OCI-LY3 (cell line): ENCODE results near the gene TASL.
"Not testable (repeated sequence)": the region's sequence is repeated elsewhere in the genome, so short reads cannot be mapped to it uniquely, and the experiment has no call there.

Experiments used
- H2AFZ ChIP-seq: fragments of 200-600, 300-600 bp; shearing (Covaris generic); 2 replicates; pipeline ENCODE4 v1.6.0; 2014; ENCODE audit warnings: antibody characterized with exemption, low read depth, low read length
- H3K27ac ChIP-seq: fragments of 200-600, 300-600 bp; sonication (generic); 2 replicates; pipeline ENCODE4 v1.5.1; 2014; ENCODE audit warnings: mild to moderate bottlenecking, low read length, moderate library complexity, mixed read lengths
- H3K27me3 ChIP-seq: fragments of 200-600, 300-600 bp; sonication (generic); 2 replicates; pipeline ENCODE4 v1.6.1; 2014; ENCODE audit warnings: low read depth, low read length, mixed read lengths
- H3K36me3 ChIP-seq: fragments of 200-600, 300-600 bp; sonication (generic); replicated peaks from 2 replicates; pipeline ENCODE3; 2014; ENCODE audit warnings: low read depth, low read length, mixed read lengths
- H3K4me1 ChIP-seq: fragments of 300-600, 200-600 bp; sonication (generic); 2 replicates; pipeline ENCODE4 v1.6.1; 2014; ENCODE audit warnings: low read length, mixed read lengths
- H3K4me2 ChIP-seq: fragments of 200-600, 300-600 bp; sonication (generic); 2 replicates; pipeline ENCODE4 v1.6.1; 2014; ENCODE audit warnings: low read length, mixed read lengths
- H3K4me3 ChIP-seq: fragments of 300-600, 200-600 bp; sonication (generic); 2 replicates; pipeline ENCODE4 v1.5.1; 2014; ENCODE audit warnings: antibody characterized with exemption, mild to moderate bottlenecking, low read length, moderate library complexity
- H3K79me2 ChIP-seq: fragments of 300-600, 200-600 bp; shearing (Covaris generic); 2 replicates; pipeline ENCODE4 v1.6.1; 2014; ENCODE audit warnings: mild to moderate bottlenecking, low read length, mixed read lengths
- H3K9ac ChIP-seq: fragments of 300-600, 200-600 bp; shearing (Covaris generic); 2 replicates; pipeline ENCODE4 v1.6.0; 2014; ENCODE audit warnings: mild to moderate bottlenecking, low read length, moderate library complexity
- H3K9me3 ChIP-seq: fragments of 200-600, 300-600 bp; shearing (Covaris generic); 2 replicates; pipeline ENCODE4 v1.6.1; 2014; ENCODE audit warnings: low read length, mixed read lengths; ENCODE audit not compliant: insufficient read depth
- H4K20me1 ChIP-seq: fragments of 200-600, 300-600 bp; sonication (generic); 2 replicates; pipeline ENCODE4 v1.6.1; 2016; ENCODE audit warnings: low read length, mixed read lengths; ENCODE audit not compliant: insufficient read depth
- CTCF ChIP-seq: fragments of 200-600, 300-600 bp; sonication (generic); IDR thresholded peaks from 2 replicates; pipeline ENCODE4 v1.5.1; 2014; ENCODE audit warnings: antibody characterized with exemption, low read length, low read depth
- EZH2phosphoT487 ChIP-seq: fragments of 200-600 bp; shearing (Covaris generic); IDR thresholded peaks from 2 replicates; pipeline ENCODE4 v1.6.1; 2018; ENCODE audit warnings: antibody characterized with exemption, mixed run types, low read depth

The TASL gene

GRCh38 chrX:30612250-30612655, 34.7 kb upstream of the TASL start:
- H3K36me3 ChIP-seq, result no peaks in the 10 kb centered on the region
- no peaks in the 10 kb centered on the region for H4K20me1 ChIP-seq
- H3K27ac ChIP-seq, result no peak overlapping the region
- H3K4me3 ChIP-seq, result no peak overlapping the region
- no peak overlapping the region for H3K9ac ChIP-seq
- no peaks in the 10 kb centered on the region for H3K9me3 ChIP-seq
- no peaks in the 10 kb centered on the region for H3K27me3 ChIP-seq
- TF ChIP-seq CTCF (no peak), EZH2phosphoT487 (no peak)
- no peak overlapping the region for H2AFZ ChIP-seq
- H3K4me2 ChIP-seq, result no peak overlapping the region
- no peaks in the 10 kb centered on the region for H3K79me2 ChIP-seq
- H3K4me1 ChIP-seq, result 0 out of 2 replicates have a peak, but pooled peaks cover 2% of the 10 kb centered on the region

- Histone ChIP-seq H3K27ac (no peak overlapping the region), H3K4me3 (no peak overlapping the region), H3K9ac (no peak overlapping the region), H4K20me1 (no peaks in the 10 kb centered on the region), H3K4me2 (no peak overlapping the region), H3K27me3 (no peaks in the 10 kb centered on the region), H3K9me3 (no peaks in the 10 kb centered on the region), H2AFZ (no peak overlapping the region), H3K79me2 (no peaks in the 10 kb centered on the region), H3K36me3 (no peaks in the 10 kb centered on the region), H3K4me1 (0 out of 2 replicates have a peak, but pooled peaks cover 2% of the 10 kb centered on the region)
- TF ChIP-seq EZH2phosphoT487, result no peak
- no peak for TF ChIP-seq CTCF
These were observed 32.5 kb upstream of the TASL start for GRCh38 chrX:30610026-30610425.

- no peak for TF ChIP-seq EZH2phosphoT487
- no peak for TF ChIP-seq CTCF
- Histone ChIP-seq H3K4me3 (no peak overlapping the region), H3K27ac (no peak overlapping the region), H3K79me2 (no peaks in the 10 kb centered on the region), H4K20me1 (no peaks in the 10 kb centered on the region), H3K9me3 (no peaks in the 10 kb centered on the region), H3K4me1 (no peaks in the 10 kb centered on the region), H2AFZ (no peak overlapping the region), H3K9ac (no peak overlapping the region), H3K27me3 (no peaks in the 10 kb centered on the region), H3K36me3 (no peaks in the 10 kb centered on the region), H3K4me2 (no peak overlapping the region)
These were observed 29.6 kb upstream of the TASL start for GRCh38 chrX:30607155-30607554.

GRCh38 chrX:30600269-30601176, 23.0 kb upstream of the TASL start:
- H3K36me3 ChIP-seq, H3K4me3 ChIP-seq, H3K9ac ChIP-seq, H3K27me3 ChIP-seq, H3K27ac ChIP-seq, H3K4me2 ChIP-seq, H3K79me2 ChIP-seq, H2AFZ ChIP-seq, H4K20me1 ChIP-seq, H3K9me3 ChIP-seq: not testable (repeated sequence)
- H3K4me1 ChIP-seq, result peaks cover 22% of the 10 kb centered on the region
